Right lobe of liver (tissue), 6 donors: ENCODE data around the gene WT1. TPM values are rescaled to one million over a fixed set of nuclear protein-coding genes. Genes with fewer than 3 reads are reported as not detected.

Experiments used
- ATAC-seq, 4 donors: fragments of 200-7000 bp; cut with Tn5 transposase; one replicate each; pipeline ENCODE4 v1.9.1; 2020; ENCODE audit warnings: mild to moderate bottlenecking in 4 of 4, moderate library complexity in 4 of 4
- DNase-seq, 3 donors: peaks; one replicate each; pipeline ENCODE4 v3.0.0-alpha.2; 2020
- H3K27ac ChIP-seq, 3 donors: fragments of 200-600 bp; one replicate each; pipeline ENCODE4 v1.8.0; 2022
- H3K27me3 ChIP-seq, 2 donors: fragments of 200-600 bp; one replicate each; pipeline ENCODE4 v1.8.0; 2022
- H3K36me3 ChIP-seq, 4 donors: fragments of 200-600 bp; sonication (generic) in 1 of 4; one replicate each; pipeline versions ENCODE4 v1.5.1 to v1.8.0; 2017 to 2022; ENCODE audit warnings: control low read depth in 1 of 4
- H3K4me1 ChIP-seq, 4 donors: fragments of 200-600 bp; sonication (generic) in 1 of 4; one replicate each; pipeline versions ENCODE4 v1.5.1 to v1.8.0; 2017 to 2022; ENCODE audit warnings: control low read depth in 1 of 4
- H3K4me3 ChIP-seq, 3 donors: fragments of 200-600 bp; one replicate each; pipeline ENCODE4 v1.8.0; 2022
- H3K9me3 ChIP-seq, 4 donors: fragments of 200-600 bp; sonication (generic) in 1 of 4; one replicate each; pipeline versions ENCODE4 v1.5.1 to v1.8.0; 2017 to 2022; ENCODE audit warnings: control low read depth in 1 of 4
- CTCF ChIP-seq, 4 donors: fragments of 200-600 bp in 3 of 4; fragments of 450-650 bp in 1 of 4; IDR thresholded peaks; one replicate each; pipeline versions ENCODE4 v1.5.1 to v1.8.0; 2016 to 2022; ENCODE audit warnings: antibody characterized with exemption in 4 of 4, mild to moderate bottlenecking in 2 of 4
- POLR2A ChIP-seq: fragments of 450-650 bp; IDR thresholded peaks from one replicate; pipeline ENCODE4 v1.6.1; 2017; ENCODE audit warnings: antibody characterized with exemption, mild to moderate bottlenecking
- WGBS: methylation state at CpG from one replicate; pipeline ENCODE4 v1.1.6; 2018; ENCODE audit warnings: low coverage, low lambda C conversion rate; ENCODE audit not compliant: insufficient coverage; ENCODE audit errors: missing lambda C conversion rate; 5-methylcytosine and 5-hydroxymethylcytosine counted together
- intact Hi-C, 2 donors: fragments of 100-400 bp; cut with DNase I; formaldehyde crosslinking; loops; one replicate each; pipeline versions ENCODE4 v1.11.2 to v1.14.1; 2022
- total RNA-seq, 6 experiments: library from RNA; depleted of rRNA in 2 of 6; stranded (reverse); fragments of >200 nt in 2 of 6; fragmentation: NEBNext Ultra II Directional in 3 of 6; extraction: Animal tissue kit (Norgen Biotek cat#: 25700) in 3 of 6; gene quantifications; one replicate each; pipeline versions ENCODE4 v1.1.0 to v1.2.4, GENCODE V29; 2016 to 2023
- donor health status: DM: no; HTN: yes; CAD: no.
- donor health status: DM: no; HTN: no; CAD: no.
- donor health status: DM: no; HTN: no; CAD: no.
- donor health status: DM: no; HTN: yes; CAD: no.
- donor health status: DM: no; HTN: yes; CAD: no.

The WT1 gene
- total RNA-seq, 6 experiments from 2014 or later: 0.07 to 0.99 (median 0.51) TPM; not detected in 3

- no peaks in the 10 kb centered on the region for H3K4me1 ChIP-seq
- intact Hi-C loops: no loop called here
- ATAC-seq (no peak), DNase-seq (no peak)
- TF ChIP-seq POLR2A (no peak), CTCF (IDR thresholded peaks at IDR 0.05) (no peak)
- H3K27ac ChIP-seq: no peak overlapping the region
- no peak overlapping the region for H3K4me3 ChIP-seq
- no peaks in the 10 kb centered on the region for H3K36me3 ChIP-seq
- WGBS: 58% methylated on average over 2 of the region's 2 CpGs
- H3K9me3 ChIP-seq: no peaks in the 10 kb centered on the region
- no peaks in the 10 kb centered on the region for H3K27me3 ChIP-seq
Measured at GRCh38 chr11:32447252-32447651, 11.9 kb upstream of the WT1 start.

GRCh38 chr11:32446227-32446626, 10.9 kb upstream of the WT1 start:
- intact Hi-C loops: no loop called here
- WGBS: 55% methylated on average over 6 of the region's 6 CpGs
- Histone ChIP-seq H3K4me3 (no peak overlapping the region), H3K27me3 (no peaks in the 10 kb centered on the region), H3K36me3 (no peaks in the 10 kb centered on the region), H3K9me3 (no peaks in the 10 kb centered on the region), H3K4me1 (no peaks in the 10 kb centered on the region), H3K27ac (no peak overlapping the region)
- ATAC-seq: no peak
- no peak for TF ChIP-seq POLR2A
- no peak for TF ChIP-seq CTCF (IDR thresholded peaks at IDR 0.05)
- no peak for DNase-seq

DNA sequence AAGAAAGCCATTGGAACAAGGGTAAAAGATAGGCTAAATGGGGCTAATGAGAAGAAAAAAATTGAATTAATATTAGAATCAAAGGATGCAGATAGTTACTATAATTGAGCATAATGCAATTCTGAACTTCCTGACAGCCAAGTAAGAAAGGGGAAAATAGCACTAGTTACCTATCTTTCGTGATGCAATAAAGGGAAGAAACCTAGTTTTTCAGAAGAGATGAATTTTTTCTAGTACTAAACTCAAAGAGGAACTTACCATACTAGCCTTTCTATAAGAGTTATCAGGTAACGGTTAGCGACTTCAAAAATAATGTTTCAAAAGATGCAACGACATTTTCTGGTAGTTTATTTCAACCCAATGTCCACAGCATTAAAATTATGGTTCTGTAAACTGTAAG, 8.8 kb upstream of the WT1 start:
- 53% methylated on average over 4 of the region's 4 CpGs for WGBS
- no peak overlapping the region for H3K4me3 ChIP-seq
- H3K27ac ChIP-seq: no peak overlapping the region
- H3K36me3 ChIP-seq: no peaks in the 10 kb centered on the region
- no peaks in the 10 kb centered on the region for H3K4me1 ChIP-seq
- no peak for ATAC-seq
- intact Hi-C loops: no loop called here
- TF ChIP-seq CTCF (IDR thresholded peaks at IDR 0.05) (no peak), POLR2A (no peak)
- peaks cover 0 to 19% of the 10 kb centered on the region in 2 donors for H3K27me3 ChIP-seq
- H3K9me3 ChIP-seq: no peaks in the 10 kb centered on the region
- no peak for DNase-seq

DNA sequence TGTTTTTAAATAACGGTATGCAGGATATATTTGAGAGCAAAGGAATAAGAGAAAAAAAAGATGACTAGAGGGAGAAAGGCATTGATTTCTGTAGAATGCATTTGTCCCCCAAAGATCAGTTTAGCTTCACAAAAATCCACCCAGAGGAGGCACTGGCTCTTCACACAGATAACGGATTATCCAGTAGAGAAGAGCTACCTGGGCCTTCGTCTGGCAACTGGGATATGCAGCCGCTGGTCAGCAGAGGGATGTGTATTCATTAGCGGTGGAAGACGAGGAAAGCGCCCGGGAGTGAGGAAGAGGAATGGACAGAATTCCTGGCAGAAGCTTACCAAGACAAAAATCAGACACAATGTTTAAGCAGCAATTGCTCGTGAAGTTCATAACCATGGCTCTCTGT, 5.6 kb upstream of the WT1 start:
- Histone ChIP-seq H3K4me1 (peaks cover 0 to 10% (median 0%) of the 10 kb centered on the region in 4 donors), H3K27ac (no peak overlapping the region), H3K9me3 (no peaks in the 10 kb centered on the region), H3K36me3 (no peaks in the 10 kb centered on the region), H3K27me3 (peaks cover 0 to 42% of the 10 kb centered on the region in 2 donors), H3K4me3 (no peak overlapping the region)
- DNase-seq (no peak), ATAC-seq (no peak)
- no peak for TF ChIP-seq POLR2A
- no peak for TF ChIP-seq CTCF (IDR thresholded peaks at IDR 0.05)
- intact Hi-C loops: no loop called here
- 14% methylated on average over 9 of the region's 9 CpGs for WGBS

DNA sequence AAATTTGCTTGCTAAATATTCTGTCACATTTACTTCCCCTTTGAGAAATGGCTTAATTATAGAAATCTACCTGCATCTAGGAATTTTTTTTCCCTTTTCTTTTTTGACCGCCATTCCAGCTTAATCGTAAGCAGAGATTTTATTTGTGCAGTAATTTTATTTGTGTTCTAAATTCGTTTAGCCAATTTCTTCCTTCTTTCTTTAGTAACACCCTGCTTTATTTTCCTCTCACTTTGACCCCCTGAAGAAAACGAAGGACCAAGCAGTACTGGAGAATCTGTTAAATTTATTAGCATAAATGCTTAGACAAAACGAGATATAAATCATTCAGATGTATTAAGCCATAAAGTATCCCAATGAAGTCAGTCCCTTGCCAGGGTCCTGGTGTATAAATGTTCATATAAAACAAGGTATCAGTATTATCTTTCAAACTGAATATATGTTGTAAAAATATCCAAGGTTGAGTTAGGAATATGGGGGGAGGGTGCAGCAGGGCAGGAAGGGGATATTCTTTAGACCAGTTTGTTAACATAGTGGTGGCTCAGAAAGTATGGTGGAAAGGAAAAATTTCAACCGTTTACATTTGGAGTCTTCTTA, 5.1 kb upstream of the WT1 start:
- no peaks in the 10 kb centered on the region for H3K36me3 ChIP-seq
- no peak overlapping the region for H3K4me3 ChIP-seq
- ATAC-seq (no peak), DNase-seq (no peak)
- WGBS: 21% methylated on average over 6 of the region's 6 CpGs
- intact Hi-C loops: no loop called here
- TF ChIP-seq CTCF (IDR thresholded peaks at IDR 0.05): no peak
- no peak for TF ChIP-seq POLR2A
- peaks cover 0 to 42% of the 10 kb centered on the region in 2 donors for H3K27me3 ChIP-seq
- peaks cover 0 to 15% (median 0%) of the 10 kb centered on the region in 4 donors for H3K4me1 ChIP-seq
- no peak overlapping the region for H3K27ac ChIP-seq
- no peaks in the 10 kb centered on the region for H3K9me3 ChIP-seq
